Measurements from ENCODE around the gene DMXL1.

DNA sequence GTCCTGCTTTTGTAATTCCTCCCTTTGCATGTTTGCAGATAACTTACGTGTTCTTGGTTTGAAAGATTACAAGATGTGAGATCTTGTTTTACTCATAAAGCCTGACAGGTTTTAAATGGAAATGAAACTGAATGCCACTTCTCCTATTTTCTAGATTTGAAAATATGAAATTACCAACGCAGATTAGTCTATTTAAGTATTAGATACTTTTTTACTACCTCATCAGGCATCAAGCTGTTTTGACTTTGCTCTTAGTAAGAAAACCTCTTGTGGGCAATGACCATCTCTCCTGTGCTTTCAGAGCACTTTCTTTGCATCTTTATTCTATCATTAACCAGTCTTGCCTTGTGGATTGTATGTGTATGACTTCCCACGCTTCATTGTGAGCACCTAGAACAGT is 3.5 kb downstream of the DMXL1 start:
- TF ChIP-seq, protein P1, sequence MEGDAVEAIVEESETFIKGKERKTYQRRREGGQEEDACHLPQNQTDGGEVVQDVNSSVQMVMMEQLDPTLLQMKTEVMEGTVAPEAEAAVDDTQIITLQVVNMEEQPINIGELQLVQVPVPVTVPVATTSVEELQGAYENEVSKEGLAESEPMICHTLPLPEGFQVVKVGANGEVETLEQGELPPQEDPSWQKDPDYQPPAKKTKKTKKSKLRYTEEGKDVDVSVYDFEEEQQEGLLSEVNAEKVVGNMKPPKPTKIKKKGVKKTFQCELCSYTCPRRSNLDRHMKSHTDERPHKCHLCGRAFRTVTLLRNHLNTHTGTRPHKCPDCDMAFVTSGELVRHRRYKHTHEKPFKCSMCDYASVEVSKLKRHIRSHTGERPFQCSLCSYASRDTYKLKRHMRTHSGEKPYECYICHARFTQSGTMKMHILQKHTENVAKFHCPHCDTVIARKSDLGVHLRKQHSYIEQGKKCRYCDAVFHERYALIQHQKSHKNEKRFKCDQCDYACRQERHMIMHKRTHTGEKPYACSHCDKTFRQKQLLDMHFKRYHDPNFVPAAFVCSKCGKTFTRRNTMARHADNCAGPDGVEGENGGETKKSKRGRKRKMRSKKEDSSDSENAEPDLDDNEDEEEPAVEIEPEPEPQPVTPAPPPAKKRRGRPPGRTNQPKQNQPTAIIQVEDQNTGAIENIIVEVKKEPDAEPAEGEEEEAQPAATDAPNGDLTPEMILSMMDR (IDR thresholded peaks at IDR 0.05) = no peak
- no peak for TF ChIP-seq POLR2A (IDR thresholded peaks at IDR 0.05)
